HEK293 (cell line): ENCODE measurements around the gene TRAPPC1.

Source experiments
- CTCF ChIA-PET: fragments of 350-600 bp; formaldehyde crosslinking; extraction: SDS; loops from one replicate; lab custom pipeline; 2021; ENCODE audit warnings: antibody characterized with exemption; lab: Yijun Ruan, JAX
- POLR2A ChIA-PET: fragments of 300-600 bp; formaldehyde crosslinking; extraction: SDS; loops from one replicate; lab custom pipeline; 2020; ENCODE audit warnings: antibody characterized with exemption, inconsistent platforms; lab: Yijun Ruan, JAX
- H3K27ac ChIP-seq: fragments of 200-500 bp; sonication (Bioruptor generic); 2 replicates; pipeline ENCODE4 v1.5.1; 2014; ENCODE audit warnings: low read depth, low read length, control low read depth, inconsistent platforms; ENCODE audit errors: extremely low read depth
- H3K36me3 ChIP-seq, 2 experiments: fragments of 200-500 bp in 1 of 2; sonication (Bioruptor generic) in 1 of 2; 1 replicate in 1 of 2; 2 replicates in 1 of 2; pipeline ENCODE4 v1.5.1; 2014 to 2017; ENCODE audit warnings: inconsistent platforms in 2 of 2, low read length in 2 of 2; ENCODE audit not compliant: control insufficient read depth in 2 of 2, insufficient read depth in 1 of 2
- H3K4me1 ChIP-seq: fragments of 200-500 bp; sonication (Bioruptor generic); 2 replicates; pipeline ENCODE4 v1.5.1; 2014; ENCODE audit warnings: mild to moderate bottlenecking, low read length, inconsistent platforms; ENCODE audit not compliant: control insufficient read depth, insufficient read depth
- H3K4me3 ChIP-seq: 2 replicates; pipeline ENCODE4 v1.5.1; 2011; ENCODE audit warnings: low read depth, mild to moderate bottlenecking, control low read depth, low read length, moderate library complexity
- H3K9me3 ChIP-seq: fragments of 200-500 bp; sonication (Bioruptor generic); 2 replicates; pipeline ENCODE4 v1.5.1; 2014; ENCODE audit warnings: low read depth, low read length, inconsistent platforms; ENCODE audit not compliant: control insufficient read depth, insufficient read depth
- BCL11A ChIP-seq: fragments of 450-650 bp; formaldehyde crosslinking; IDR thresholded peaks from 2 replicates; pipeline ENCODE4 v1.5.1; 2016; ENCODE audit warnings: low read depth, missing biosample characterization, missing genetic modification characterization
- GFI1B ChIP-seq: fragments of 450-650 bp; formaldehyde crosslinking; IDR thresholded peaks from 2 replicates; pipeline ENCODE4 v1.5.1; 2016; ENCODE audit warnings: missing biosample characterization, missing genetic modification characterization
- IKZF3 ChIP-seq: fragments of 450-650 bp; IDR thresholded peaks from 2 replicates; pipeline ENCODE4 v1.5.0; 2018; ENCODE audit warnings: missing biosample characterization, mild to moderate bottlenecking, missing genetic modification characterization, moderate library complexity
- KLF7 ChIP-seq: fragments of 450-650 bp; formaldehyde crosslinking; IDR thresholded peaks from 2 replicates; pipeline ENCODE4 v1.5.1; 2016; ENCODE audit warnings: missing biosample characterization, missing genetic modification characterization, borderline replicate concordance
- SP3 ChIP-seq: fragments of 450-650 bp; formaldehyde crosslinking; IDR thresholded peaks from 2 replicates; pipeline ENCODE4 v1.5.1; 2016; ENCODE audit warnings: missing biosample characterization, missing genetic modification characterization
- ZBTB17 ChIP-seq: fragments of 450-650 bp; formaldehyde crosslinking; IDR thresholded peaks from 2 replicates; pipeline ENCODE4 v1.5.1; 2016; ENCODE audit warnings: missing biosample characterization, missing genetic modification characterization
- ZBTB20 ChIP-seq: fragments of 450-650 bp; formaldehyde crosslinking; IDR thresholded peaks from 2 replicates; pipeline ENCODE4 v1.5.1; 2016; ENCODE audit warnings: missing biosample characterization, missing genetic modification characterization
- ZBTB8A ChIP-seq: fragments of 450-650 bp; formaldehyde crosslinking; IDR thresholded peaks from 2 replicates; pipeline ENCODE4 v1.5.1; 2016; ENCODE audit warnings: missing biosample characterization, missing genetic modification characterization
- ZFHX2 ChIP-seq: fragments of 450-650 bp; formaldehyde crosslinking; conservative IDR thresholded peaks from 2 replicates; pipeline ENCODE4 v1.5.1; 2016; ENCODE audit warnings: missing biosample characterization, missing genetic modification characterization
- ZIC2 ChIP-seq: fragments of 450-650 bp; formaldehyde crosslinking; IDR thresholded peaks from 2 replicates; pipeline ENCODE4 v1.5.1; 2016; ENCODE audit warnings: missing biosample characterization, missing genetic modification characterization
- ZNF140 ChIP-seq: fragments of 450-650 bp; formaldehyde crosslinking; IDR thresholded peaks from 2 replicates; pipeline ENCODE4 v1.5.1; 2016; ENCODE audit warnings: missing biosample characterization, missing genetic modification characterization
- ZNF223 ChIP-seq: fragments of 450-650 bp; formaldehyde crosslinking; IDR thresholded peaks from 2 replicates; pipeline ENCODE4 v1.5.1; 2016; ENCODE audit warnings: missing biosample characterization, missing genetic modification characterization
- ZNF335 ChIP-seq: fragments of 450-650 bp; formaldehyde crosslinking; conservative IDR thresholded peaks from 2 replicates; pipeline ENCODE4 v1.5.1; 2016; ENCODE audit warnings: missing biosample characterization, missing genetic modification characterization
- ZNF366 ChIP-seq: fragments of 450-650 bp; formaldehyde crosslinking; conservative IDR thresholded peaks from 2 replicates; pipeline ENCODE4 v1.5.1; 2016; ENCODE audit warnings: missing biosample characterization, missing genetic modification characterization
- ZNF521 ChIP-seq: fragments of 450-650 bp; formaldehyde crosslinking; IDR thresholded peaks from 2 replicates; pipeline ENCODE4 v1.5.1; 2017; ENCODE audit warnings: missing biosample characterization, mild to moderate bottlenecking, missing genetic modification characterization
- ZNF558 ChIP-seq: fragments of 450-650 bp; formaldehyde crosslinking; IDR thresholded peaks from 2 replicates; pipeline ENCODE4 v1.5.1; 2016; ENCODE audit warnings: missing biosample characterization, missing genetic modification characterization
- ZNF561 ChIP-seq: fragments of 450-650 bp; IDR thresholded peaks from 2 replicates; pipeline ENCODE4 v1.5.1; 2018; ENCODE audit warnings: missing biosample characterization, missing genetic modification characterization, borderline replicate concordance
- ZNF654 ChIP-seq: fragments of 450-650 bp; formaldehyde crosslinking; IDR thresholded peaks from 2 replicates; pipeline ENCODE4 v1.5.1; 2016; ENCODE audit warnings: low read depth, missing biosample characterization, missing genetic modification characterization
- ZNF76 ChIP-seq: fragments of 450-650 bp; formaldehyde crosslinking; IDR thresholded peaks from 2 replicates; pipeline ENCODE4; 2016; ENCODE audit warnings: low read depth, missing biosample characterization, missing genetic modification characterization, borderline replicate concordance
- TF ChIP-seq, protein P1 (sequence below): fragments of 450-650 bp; formaldehyde crosslinking; IDR thresholded peaks from 2 replicates; pipeline ENCODE4 v1.5.1; 2016; ENCODE audit warnings: missing biosample characterization, missing genetic modification characterization
- TF ChIP-seq, protein P2 (sequence below): fragments of 450-650 bp; formaldehyde crosslinking; IDR thresholded peaks from 2 replicates; pipeline ENCODE4 v1.5.1; 2016; ENCODE audit warnings: missing biosample characterization, missing genetic modification characterization
- TF ChIP-seq, protein P3 (sequence below): fragments of 450-650 bp; formaldehyde crosslinking; IDR thresholded peaks from 2 replicates; pipeline ENCODE4 v1.5.1; 2017; ENCODE audit warnings: missing biosample characterization, missing genetic modification characterization
- TF ChIP-seq, protein P4 (sequence below): fragments of 450-650 bp; formaldehyde crosslinking; IDR thresholded peaks from 2 replicates; pipeline ENCODE4 v1.5.1; 2016; ENCODE audit warnings: missing biosample characterization, missing genetic modification characterization
- TF ChIP-seq, protein P5 (sequence below): fragments of 450-650 bp; formaldehyde crosslinking; IDR thresholded peaks from 2 replicates; pipeline ENCODE4 v1.5.1; 2017; ENCODE audit warnings: missing biosample characterization, missing genetic modification characterization

The TRAPPC1 gene

DNA sequence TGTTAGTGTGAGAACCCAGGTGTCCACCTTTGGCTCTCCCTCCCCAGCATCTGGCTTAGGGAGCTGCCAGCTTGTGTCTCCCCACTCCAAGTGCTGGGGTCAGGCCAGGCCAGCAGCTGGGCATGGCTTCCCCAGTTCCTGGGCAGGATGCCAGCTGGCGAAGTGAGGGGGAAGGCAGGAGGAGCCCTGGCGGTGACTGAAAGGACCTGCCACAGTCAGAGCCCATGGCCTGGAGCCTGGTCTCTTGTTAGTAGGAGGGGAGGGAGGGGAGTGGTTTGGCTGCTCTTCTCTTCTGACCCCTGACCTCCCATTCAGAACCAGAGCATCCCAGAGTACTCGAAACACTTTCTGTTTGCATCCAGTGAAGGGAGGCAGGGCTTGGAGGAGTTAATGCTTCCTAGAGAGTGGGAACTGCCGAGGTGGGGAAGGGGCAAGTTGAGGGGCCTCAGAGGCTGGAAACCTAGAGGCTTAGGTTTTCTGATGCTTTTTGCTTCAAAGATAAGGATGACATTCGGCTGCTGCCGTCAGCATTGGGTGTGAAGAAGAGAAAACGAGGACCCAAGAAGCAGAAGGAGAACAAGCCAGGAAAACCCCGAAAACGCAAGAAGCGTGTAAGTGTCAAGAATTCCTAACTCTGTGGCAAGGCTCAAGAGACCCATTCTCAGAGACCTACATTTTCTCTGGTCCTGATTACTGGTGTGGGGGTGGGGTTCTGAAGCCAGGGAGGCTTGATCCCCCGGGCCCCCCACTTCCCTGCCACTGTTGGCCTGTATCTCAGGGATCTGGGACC lies 42.4 kb downstream of the TRAPPC1 start (continued):
- peak; percentile 79 for TF ChIP-seq ZIC2
- TF ChIP-seq ZNF366: peak; percentile 81
- TF ChIP-seq ZBTB8A (tag by site-specific recombination): no peak
- no peak for TF ChIP-seq ZNF140 (tag by site-specific recombination)
- peak; percentile 12; the same call in 1 of the 2 replicates for TF ChIP-seq ZBTB20 (tag by site-specific recombination)
- TF ChIP-seq ZNF654 (tag by site-specific recombination): no peak
- no peak for TF ChIP-seq ZNF558 (tag by site-specific recombination)
- peak; percentile 51; the same call in 1 of the 2 replicates for TF ChIP-seq BCL11A
- peak; percentile 77 for TF ChIP-seq IKZF3 (tag by site-specific recombination)

DNA sequence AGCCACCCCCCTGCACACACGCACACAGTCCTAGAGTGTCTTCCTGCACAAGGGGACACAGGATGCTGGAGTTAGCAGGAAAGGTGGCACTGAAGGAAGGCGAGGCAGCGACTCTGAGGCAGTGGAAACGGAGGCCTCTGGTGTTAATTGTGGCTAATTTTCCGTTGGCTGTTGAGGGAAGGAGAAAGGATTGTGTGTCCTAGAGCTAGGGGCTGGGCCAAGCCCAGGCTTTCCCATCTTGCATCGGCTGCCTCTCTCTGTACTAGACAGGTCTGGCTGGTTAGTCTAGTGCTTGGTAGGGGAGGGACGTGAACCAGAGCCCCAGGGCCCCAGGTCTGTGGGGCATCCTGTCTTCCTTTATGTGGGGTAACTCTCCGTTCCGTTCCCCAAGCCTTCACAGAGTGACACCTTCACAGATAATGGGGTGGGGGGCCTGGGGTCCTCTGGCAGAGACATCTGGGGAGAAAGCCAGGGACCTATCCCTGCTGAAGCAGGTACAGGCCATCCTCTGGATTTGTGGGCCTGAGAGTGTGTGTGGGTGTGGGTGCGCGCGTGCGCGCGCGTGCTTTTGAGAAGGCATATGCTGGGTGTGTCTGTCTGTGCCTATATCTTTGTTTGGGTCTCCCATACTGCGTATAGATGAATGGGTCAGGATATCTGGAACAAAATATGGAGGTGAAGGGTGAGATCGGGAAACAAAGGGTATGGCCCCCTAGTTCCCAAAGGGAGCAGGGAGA lies 43.4 kb downstream of the TRAPPC1 start, which contains the start of gene CHD3:
Gene CHD3 (plus strand): TSS at position 606 of the 737 bp plus-strand sequence. CDS start 212 bp downstream, outside the sequence.
- Histone ChIP-seq H3K27ac (peak within 1 kb of the TSS; percentile 100), H3K9me3 (no peaks in the 10 kb centered on the region), H3K4me1 (peaks cover 30% of the 10 kb centered on the region), H3K36me3 (peaks cover 30 to 33% of the 10 kb centered on the region in 2 experiments), H3K4me3 (peak within 1 kb of the TSS; percentile 46)
- CTCF ChIA-PET: interaction anchor here (0.6 to 2.4 kb wide), 10 partner anchors 10 to 173 kb away, joined by 3 to 8 read pairs (median 4); partner anchors contain the start of gene GUCY2D
- POLR2A ChIA-PET: interaction anchor here (1.1 to 1.6 kb wide), 3 partner anchors 22 to 43 kb away, joined by 3 to 8 read pairs (median 4); partner anchors contain the start of genes CNTROB, NAA38 and TRAPPC1
- TF ChIP-seq GFI1B (tag by site-specific recombination) (no peak), ZNF335 (tag by site-specific recombination) (0 out of 2 replicates have a peak, but pooled peaks have one; percentile 9), KLF7 (0 out of 2 replicates have a peak, but pooled peaks have one; percentile 61), ZFHX2 (tag by site-specific recombination) (peak; percentile 10; the same call in 1 of the 2 replicates), ZNF76 (tag by site-specific recombination) (0 out of 2 replicates have a peak, but pooled peaks have one; percentile 25), ZNF521 (tag by site-specific recombination) (no peak), ZBTB20 (tag by site-specific recombination) (peak; percentile 67), ZNF223 (tag by site-specific recombination) (0 out of 2 replicates have a peak, but pooled peaks have one; percentile 34), ZNF561 (tag by site-specific recombination) (0 out of 2 replicates have a peak, but pooled peaks have one; percentile 37), ZBTB17 (peak; percentile 69; the same call in 1 of the 2 replicates), SP3 (tag by site-specific recombination) (no peak)
- TF ChIP-seq, protein P1, sequence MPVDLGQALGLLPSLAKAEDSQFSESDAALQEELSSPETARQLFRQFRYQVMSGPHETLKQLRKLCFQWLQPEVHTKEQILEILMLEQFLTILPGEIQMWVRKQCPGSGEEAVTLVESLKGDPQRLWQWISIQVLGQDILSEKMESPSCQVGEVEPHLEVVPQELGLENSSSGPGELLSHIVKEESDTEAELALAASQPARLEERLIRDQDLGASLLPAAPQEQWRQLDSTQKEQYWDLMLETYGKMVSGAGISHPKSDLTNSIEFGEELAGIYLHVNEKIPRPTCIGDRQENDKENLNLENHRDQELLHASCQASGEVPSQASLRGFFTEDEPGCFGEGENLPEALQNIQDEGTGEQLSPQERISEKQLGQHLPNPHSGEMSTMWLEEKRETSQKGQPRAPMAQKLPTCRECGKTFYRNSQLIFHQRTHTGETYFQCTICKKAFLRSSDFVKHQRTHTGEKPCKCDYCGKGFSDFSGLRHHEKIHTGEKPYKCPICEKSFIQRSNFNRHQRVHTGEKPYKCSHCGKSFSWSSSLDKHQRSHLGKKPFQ (tag by site-specific recombination): 0 out of 2 replicates have a peak, but pooled peaks have one; percentile 3
- TF ChIP-seq, protein P2, sequence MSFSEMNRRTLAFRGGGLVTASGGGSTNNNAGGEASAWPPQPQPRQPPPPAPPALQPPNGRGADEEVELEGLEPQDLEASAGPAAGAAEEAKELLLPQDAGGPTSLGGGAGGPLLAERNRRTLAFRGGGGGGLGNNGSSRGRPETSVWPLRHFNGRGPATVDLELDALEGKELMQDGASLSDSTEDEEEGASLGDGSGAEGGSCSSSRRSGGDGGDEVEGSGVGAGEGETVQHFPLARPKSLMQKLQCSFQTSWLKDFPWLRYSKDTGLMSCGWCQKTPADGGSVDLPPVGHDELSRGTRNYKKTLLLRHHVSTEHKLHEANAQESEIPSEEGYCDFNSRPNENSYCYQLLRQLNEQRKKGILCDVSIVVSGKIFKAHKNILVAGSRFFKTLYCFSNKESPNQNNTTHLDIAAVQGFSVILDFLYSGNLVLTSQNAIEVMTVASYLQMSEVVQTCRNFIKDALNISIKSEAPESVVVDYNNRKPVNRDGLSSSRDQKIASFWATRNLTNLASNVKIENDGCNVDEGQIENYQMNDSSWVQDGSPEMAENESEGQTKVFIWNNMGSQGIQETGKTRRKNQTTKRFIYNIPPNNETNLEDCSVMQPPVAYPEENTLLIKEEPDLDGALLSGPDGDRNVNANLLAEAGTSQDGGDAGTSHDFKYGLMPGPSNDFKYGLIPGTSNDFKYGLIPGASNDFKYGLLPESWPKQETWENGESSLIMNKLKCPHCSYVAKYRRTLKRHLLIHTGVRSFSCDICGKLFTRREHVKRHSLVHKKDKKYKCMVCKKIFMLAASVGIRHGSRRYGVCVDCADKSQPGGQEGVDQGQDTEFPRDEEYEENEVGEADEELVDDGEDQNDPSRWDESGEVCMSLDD (tag by site-specific recombination): peak; percentile 9; the same call in 1 of the 2 replicates
- TF ChIP-seq, protein P3, sequence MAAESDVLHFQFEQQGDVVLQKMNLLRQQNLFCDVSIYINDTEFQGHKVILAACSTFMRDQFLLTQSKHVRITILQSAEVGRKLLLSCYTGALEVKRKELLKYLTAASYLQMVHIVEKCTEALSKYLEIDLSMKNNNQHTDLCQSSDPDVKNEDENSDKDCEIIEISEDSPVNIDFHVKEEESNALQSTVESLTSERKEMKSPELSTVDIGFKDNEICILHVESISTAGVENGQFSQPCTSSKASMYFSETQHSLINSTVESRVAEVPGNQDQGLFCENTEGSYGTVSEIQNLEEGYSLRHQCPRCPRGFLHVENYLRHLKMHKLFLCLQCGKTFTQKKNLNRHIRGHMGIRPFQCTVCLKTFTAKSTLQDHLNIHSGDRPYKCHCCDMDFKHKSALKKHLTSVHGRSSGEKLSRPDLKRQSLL: peak; percentile 59; the same call in 1 of the 2 replicates
- TF ChIP-seq, protein P4, sequence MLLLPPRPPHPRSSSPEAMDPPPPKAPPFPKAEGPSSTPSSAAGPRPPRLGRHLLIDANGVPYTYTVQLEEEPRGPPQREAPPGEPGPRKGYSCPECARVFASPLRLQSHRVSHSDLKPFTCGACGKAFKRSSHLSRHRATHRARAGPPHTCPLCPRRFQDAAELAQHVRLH (tag by site-specific recombination): no peak
- TF ChIP-seq, protein P5, sequence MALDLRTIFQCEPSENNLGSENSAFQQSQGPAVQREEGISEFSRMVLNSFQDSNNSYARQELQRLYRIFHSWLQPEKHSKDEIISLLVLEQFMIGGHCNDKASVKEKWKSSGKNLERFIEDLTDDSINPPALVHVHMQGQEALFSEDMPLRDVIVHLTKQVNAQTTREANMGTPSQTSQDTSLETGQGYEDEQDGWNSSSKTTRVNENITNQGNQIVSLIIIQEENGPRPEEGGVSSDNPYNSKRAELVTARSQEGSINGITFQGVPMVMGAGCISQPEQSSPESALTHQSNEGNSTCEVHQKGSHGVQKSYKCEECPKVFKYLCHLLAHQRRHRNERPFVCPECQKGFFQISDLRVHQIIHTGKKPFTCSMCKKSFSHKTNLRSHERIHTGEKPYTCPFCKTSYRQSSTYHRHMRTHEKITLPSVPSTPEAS (tag by site-specific recombination): 0 out of 2 replicates have a peak, but pooled peaks have one; percentile 3
